Thoracic aorta (tissue), 2 donors: ENCODE data around the gene UNC13B. TPM values are rescaled to one million over a fixed set of nuclear protein-coding genes. Genes with fewer than 3 reads are reported as not detected.
"Not testable (repeated sequence)": the region's sequence is repeated elsewhere in the genome, so short reads cannot be mapped to it uniquely, and the experiment has no call there.

Experiments used
- ATAC-seq: fragments of 150-250 bp; one replicate; pipeline ENCODE4 v1.8.0; 2017; ENCODE audit warnings: low read depth; ENCODE audit not compliant: insufficient number of reproducible peaks, low FRiP score
- DNase-seq: peaks from one replicate; pipeline ENCODE4 v3.0.0-alpha.2; 2020; ENCODE audit warnings: low spot score
- H3K27ac ChIP-seq, 2 donors: fragments of 200-600 bp; sonication (generic); 1 replicate in 1 of 2; 2 replicates in 1 of 2; pipeline ENCODE4 v1.5.1; 2016; ENCODE audit warnings: mild to moderate bottlenecking in 2 of 2, moderate library complexity in 2 of 2
- H3K27me3 ChIP-seq: fragments of 200-600 bp; sonication (generic); replicated peaks from 2 replicates; pipeline ENCODE4 v1.6.0; 2016; ENCODE audit warnings: mild to moderate bottlenecking; ENCODE audit not compliant: insufficient read depth
- H3K36me3 ChIP-seq: fragments of 200-600 bp; sonication (generic); one replicate; pipeline ENCODE4 v1.5.1; 2016
- H3K4me1 ChIP-seq, 2 donors: fragments of 200-600 bp; sonication (generic); 1 replicate in 1 of 2; 2 replicates in 1 of 2; pipeline versions ENCODE4 v1.5.1 to v1.6.0; 2016; ENCODE audit warnings: low read depth in 2 of 2, mild to moderate bottlenecking in 1 of 2; ENCODE audit not compliant: control insufficient read depth in 1 of 2
- H3K4me3 ChIP-seq: fragments of 200-600 bp; sonication (generic); 2 replicates; pipeline ENCODE4 v1.5.1; 2016; ENCODE audit warnings: mild to moderate bottlenecking
- H3K9me3 ChIP-seq: fragments of 200-600 bp; sonication (generic); 2 replicates; pipeline ENCODE4 v1.5.1; 2016
- total RNA-seq, 2 donors: library from RNA; depleted of rRNA; stranded (reverse); fragments of >200 nt; gene quantifications; one replicate each; pipeline versions ENCODE4 v1.1.0 to v1.2.3, GENCODE V29; 2016
- TF ChIP-seq, protein P1 (sequence below): fragments of 200-600 bp; sonication (generic); IDR thresholded peaks from one replicate; pipeline ENCODE4 v1.5.1; 2019; ENCODE audit warnings: antibody characterized with exemption

UNC13B gene
- total RNA-seq, 2 donors from 2014 or later = 38.1 to 47.4 TPM

DNA sequence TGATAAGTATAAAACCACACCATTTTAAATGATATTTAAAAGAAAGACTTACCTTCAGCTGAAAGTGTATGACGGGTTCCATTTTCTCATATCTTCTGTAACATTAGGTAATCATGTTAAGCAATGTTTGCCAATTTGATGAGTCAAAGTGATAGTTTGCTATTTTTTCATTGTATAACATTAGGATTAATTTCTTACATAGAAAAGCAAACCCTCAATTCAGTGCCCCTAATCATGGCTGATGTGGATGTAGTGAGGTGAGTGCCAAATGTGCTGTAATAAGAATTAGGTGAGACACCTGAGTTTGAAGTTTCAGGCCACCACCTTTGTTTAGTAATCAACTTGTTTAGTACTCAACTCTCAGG lies 68.0 kb downstream of the UNC13B start:
- H3K4me3 ChIP-seq = no peak overlapping the region
- TF ChIP-seq, protein P1, sequence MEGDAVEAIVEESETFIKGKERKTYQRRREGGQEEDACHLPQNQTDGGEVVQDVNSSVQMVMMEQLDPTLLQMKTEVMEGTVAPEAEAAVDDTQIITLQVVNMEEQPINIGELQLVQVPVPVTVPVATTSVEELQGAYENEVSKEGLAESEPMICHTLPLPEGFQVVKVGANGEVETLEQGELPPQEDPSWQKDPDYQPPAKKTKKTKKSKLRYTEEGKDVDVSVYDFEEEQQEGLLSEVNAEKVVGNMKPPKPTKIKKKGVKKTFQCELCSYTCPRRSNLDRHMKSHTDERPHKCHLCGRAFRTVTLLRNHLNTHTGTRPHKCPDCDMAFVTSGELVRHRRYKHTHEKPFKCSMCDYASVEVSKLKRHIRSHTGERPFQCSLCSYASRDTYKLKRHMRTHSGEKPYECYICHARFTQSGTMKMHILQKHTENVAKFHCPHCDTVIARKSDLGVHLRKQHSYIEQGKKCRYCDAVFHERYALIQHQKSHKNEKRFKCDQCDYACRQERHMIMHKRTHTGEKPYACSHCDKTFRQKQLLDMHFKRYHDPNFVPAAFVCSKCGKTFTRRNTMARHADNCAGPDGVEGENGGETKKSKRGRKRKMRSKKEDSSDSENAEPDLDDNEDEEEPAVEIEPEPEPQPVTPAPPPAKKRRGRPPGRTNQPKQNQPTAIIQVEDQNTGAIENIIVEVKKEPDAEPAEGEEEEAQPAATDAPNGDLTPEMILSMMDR = no peak

DNA sequence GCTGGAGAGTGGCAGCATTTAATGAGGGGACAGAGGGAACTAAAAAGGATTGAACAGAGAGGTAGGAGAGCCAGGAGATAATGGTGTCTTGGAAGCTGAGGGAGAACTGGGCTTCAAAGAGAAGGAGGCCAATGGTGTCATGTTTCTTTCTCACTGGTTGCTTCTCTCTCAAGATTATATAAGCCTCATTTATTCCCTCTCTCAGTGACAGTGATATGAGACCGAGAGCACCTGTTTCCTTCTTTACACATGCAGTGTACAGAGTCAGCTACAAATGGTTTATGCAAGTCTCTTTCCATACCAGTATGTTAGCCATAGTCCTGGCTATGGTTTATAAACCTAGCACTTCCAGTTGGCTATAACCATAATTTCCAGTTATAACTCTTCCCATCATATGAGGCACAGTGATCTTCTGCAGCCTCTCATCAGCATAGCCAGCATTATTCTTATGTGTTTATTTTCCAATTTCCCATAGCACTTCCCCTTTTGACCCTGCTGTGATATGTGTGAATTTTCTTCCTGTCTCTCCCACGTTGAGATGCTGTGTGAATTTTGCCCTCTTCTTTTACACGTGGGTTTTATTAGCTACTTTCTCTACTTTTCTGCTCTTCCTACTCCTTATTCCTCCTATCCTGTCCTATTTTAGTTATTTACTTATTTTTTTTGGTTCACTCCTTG lies 71.2 kb downstream of the UNC13B start:
- ATAC-seq (no peak), DNase-seq (no peak)
- Histone ChIP-seq H3K36me3 (no peaks in the 10 kb centered on the region), H3K4me1 (no peaks in the 10 kb centered on the region), H3K27me3 (no peaks in the 10 kb centered on the region), H3K4me3 (no peak overlapping the region), H3K27ac (no peak overlapping the region), H3K9me3 (no peaks in the 10 kb centered on the region)
- TF ChIP-seq, protein P1 = no peak

More for the DNA sequence above, 68.0 kb downstream of the UNC13B start:
- no peaks in the 10 kb centered on the region for H3K36me3 ChIP-seq
- H3K4me1 ChIP-seq = no peaks in the 10 kb centered on the region
- no peaks in the 10 kb centered on the region for H3K27me3 ChIP-seq
- no peak overlapping the region for H3K27ac ChIP-seq
- no peaks in the 10 kb centered on the region for H3K9me3 ChIP-seq
- no peak for DNase-seq
- no peak for ATAC-seq

DNA sequence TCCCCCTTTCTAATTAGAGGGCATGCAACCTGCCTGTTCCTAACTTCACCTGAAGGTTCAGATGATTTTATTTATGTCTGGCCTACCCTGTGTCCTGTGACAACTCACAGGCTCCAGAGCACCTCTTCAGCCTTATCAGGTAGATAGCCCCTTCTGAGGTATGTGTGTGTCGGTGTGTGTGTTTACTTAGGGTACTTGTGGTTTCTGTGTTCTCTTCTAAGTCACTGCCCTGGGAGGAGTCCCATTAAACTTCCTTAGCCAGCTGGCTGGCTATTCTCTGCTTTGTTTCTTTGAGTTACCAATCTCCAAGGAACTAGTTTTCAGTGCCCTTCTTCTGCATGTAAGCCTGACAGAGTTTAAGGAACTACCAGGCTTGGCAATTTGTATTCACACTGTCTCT lies 74.9 kb downstream of the UNC13B start:
- H3K27ac ChIP-seq = no peak overlapping the region
- H3K4me3 ChIP-seq = no peak overlapping the region
- no peaks in the 10 kb centered on the region for H3K9me3 ChIP-seq
- TF ChIP-seq, protein P1 = no peak
- ATAC-seq = no peak
- DNase-seq = no peak
- H3K36me3 ChIP-seq = peaks cover 2% of the 10 kb centered on the region
- H3K27me3 ChIP-seq = no peaks in the 10 kb centered on the region
- H3K4me1 ChIP-seq = no peaks in the 10 kb centered on the region

DNA sequence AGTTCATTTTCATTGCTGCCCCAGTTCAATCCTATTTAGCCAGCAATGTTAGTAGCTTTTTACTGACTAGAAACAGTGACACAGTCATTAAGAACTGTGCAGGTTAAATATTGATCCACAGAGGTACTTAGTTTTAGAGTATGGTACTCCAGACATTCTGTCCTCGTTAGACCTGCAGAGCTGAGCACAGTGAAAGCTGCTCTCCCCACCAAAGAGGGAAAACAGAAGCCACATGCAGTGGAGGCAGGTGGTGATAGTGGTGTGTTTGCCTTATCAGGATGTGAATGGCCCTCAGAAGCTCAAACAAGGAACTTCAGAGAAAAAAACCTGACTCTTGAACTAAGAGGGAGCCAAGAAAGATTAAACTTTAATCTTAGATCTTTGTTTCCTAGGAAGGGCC lies 75.5 kb downstream of the UNC13B start:
- no peaks in the 10 kb centered on the region for H3K9me3 ChIP-seq
- TF ChIP-seq, protein P1 = no peak
- no peaks in the 10 kb centered on the region for H3K4me1 ChIP-seq
- H3K36me3 ChIP-seq = peaks cover 2% of the 10 kb centered on the region
- ATAC-seq (no peak), DNase-seq (no peak)
- H3K4me3 ChIP-seq = no peak overlapping the region
- H3K27me3 ChIP-seq = no peaks in the 10 kb centered on the region
- no peak overlapping the region for H3K27ac ChIP-seq

DNA sequence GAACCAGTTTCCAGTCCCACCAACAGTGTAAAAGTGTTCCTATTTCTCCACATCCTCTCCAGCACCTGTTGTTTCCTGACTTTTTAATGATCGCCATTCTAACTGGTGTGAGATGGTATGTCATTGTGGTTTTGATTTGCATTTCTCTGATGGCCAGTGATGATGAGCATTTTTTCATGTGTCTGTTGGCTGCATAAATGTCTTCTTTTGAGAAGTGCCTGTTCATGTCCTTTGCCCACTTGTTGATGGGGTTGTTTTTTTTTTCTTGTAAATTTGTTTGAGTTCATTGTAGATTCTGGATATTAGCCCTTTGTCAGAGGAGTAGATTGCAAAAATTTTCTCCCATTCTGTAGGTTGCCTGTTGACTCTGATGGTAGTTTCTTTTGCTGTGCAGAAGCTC lies 84.1 kb downstream of the UNC13B start:
- not testable (repeated sequence) for H3K4me1 ChIP-seq, H3K27ac ChIP-seq, H3K27me3 ChIP-seq, H3K4me3 ChIP-seq, ATAC-seq, H3K36me3 ChIP-seq, H3K9me3 ChIP-seq, DNase-seq

DNA sequence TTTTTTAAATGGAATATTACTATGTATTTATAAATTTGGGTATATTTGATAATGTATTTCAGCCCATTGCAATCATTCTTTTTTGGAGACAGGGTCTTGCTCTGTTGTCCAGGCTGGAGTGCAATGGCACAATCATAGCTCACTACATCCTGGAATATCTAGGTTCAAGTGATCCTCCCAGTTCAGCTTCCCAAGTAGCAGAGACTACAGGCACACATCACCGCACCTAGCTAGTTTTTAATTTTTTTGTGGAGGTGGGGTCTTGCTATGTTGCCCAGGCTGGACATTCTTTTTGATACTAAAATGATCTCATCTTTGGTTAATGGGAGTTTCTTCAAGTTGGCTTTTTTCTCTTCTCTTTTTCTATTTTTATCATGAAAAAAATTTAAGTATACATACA lies 91.3 kb downstream of the UNC13B start:
- no peak for ATAC-seq
- H3K36me3 ChIP-seq = no peaks in the 10 kb centered on the region
- no peak overlapping the region for H3K27ac ChIP-seq
- H3K27me3 ChIP-seq = no peaks in the 10 kb centered on the region
- TF ChIP-seq, protein P1 = no peak
- H3K9me3 ChIP-seq = no peaks in the 10 kb centered on the region
- no peak overlapping the region for H3K4me3 ChIP-seq
- DNase-seq = no peak
- no peaks in the 10 kb centered on the region for H3K4me1 ChIP-seq
